Measurements from ENCODE around the gene CENPS.

DNA sequence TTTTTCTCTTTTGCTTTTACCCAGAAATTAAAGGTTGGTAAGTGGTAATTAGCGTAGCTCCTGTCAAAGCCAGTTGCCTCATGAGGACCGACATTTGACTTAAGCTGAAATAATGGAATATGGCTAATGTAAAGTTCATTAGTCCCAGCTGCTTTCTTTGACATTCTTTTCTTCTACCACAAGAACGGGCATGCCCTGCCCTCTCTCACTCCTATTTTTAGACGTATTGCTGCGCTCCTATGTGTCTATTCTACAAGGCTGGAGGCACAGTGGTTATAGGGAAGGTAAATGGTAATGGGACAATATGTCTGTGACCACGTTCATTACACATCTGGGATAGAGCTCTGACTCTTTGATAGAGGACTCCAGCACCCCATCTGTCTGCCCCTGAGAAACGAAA lies 26.4 kb downstream of the CENPS start:
- TF ChIP-seq ELF4 (IDR thresholded peaks at IDR 0.05), result no peak
- TF ChIP-seq TARDBP (IDR thresholded peaks at IDR 0.05), result no peak
- TF ChIP-seq CTBP1 (IDR thresholded peaks at IDR 0.05; ENCODE audit: borderline replicate concordance), result no peak
- no peak for TF ChIP-seq FOXM1 (IDR thresholded peaks at IDR 0.05; ENCODE audit: borderline replicate concordance)
- no peak for TF ChIP-seq HDGF (IDR thresholded peaks at IDR 0.05; ENCODE audit: borderline replicate concordance)
- TF ChIP-seq SP1 (IDR thresholded peaks at IDR 0.05), result no peak
- TF ChIP-seq, protein P1, sequence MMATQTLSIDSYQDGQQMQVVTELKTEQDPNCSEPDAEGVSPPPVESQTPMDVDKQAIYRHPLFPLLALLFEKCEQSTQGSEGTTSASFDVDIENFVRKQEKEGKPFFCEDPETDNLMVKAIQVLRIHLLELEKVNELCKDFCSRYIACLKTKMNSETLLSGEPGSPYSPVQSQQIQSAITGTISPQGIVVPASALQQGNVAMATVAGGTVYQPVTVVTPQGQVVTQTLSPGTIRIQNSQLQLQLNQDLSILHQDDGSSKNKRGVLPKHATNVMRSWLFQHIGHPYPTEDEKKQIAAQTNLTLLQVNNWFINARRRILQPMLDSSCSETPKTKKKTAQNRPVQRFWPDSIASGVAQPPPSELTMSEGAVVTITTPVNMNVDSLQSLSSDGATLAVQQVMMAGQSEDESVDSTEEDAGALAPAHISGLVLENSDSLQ (IDR thresholded peaks at IDR 0.05), result no peak
- TF ChIP-seq BHLHE40 (IDR thresholded peaks at IDR 0.05; ENCODE audit: borderline replicate concordance), result no peak
- TF ChIP-seq SUZ12 (IDR thresholded peaks at IDR 0.05), result no peak
